ENCODE data around the gene CACNA1B.

DNA sequence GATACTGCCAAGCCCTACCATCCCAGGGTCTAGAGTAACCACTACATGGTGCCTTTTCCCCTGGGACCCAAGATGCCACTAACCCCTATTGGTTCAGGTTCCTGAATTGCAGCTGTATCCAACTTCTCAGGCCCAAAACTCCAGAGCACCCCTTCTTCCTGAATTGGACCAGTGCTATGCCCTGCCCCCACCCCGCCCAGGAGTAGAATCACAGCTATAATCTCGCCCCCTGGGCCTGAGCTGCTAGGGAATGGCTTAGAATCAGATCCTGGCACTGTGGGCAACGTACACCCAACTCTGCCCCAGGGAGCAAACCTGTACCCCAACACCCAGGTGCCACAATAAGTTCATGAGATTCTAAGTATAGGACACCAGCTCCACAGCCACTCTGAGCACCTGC, 206.3 kb downstream of the CACNA1B start:
- no peak for TF ChIP-seq ZNF274 (IDR thresholded peaks at IDR 0.05; ENCODE audit: low read depth, low read length)
- no peak for TF ChIP-seq SUZ12 (IDR thresholded peaks at IDR 0.05; ENCODE audit: extremely low read depth, insufficient read depth, insufficient read length)
